HG02588 (cell line): ENCODE measurements around the gene COMMD9.
A peak's percentile ranks its signal among the peaks of the same experiment; 100 is the strongest.
"Not testable (repeated sequence)": the region's sequence is repeated elsewhere in the genome, so short reads cannot be mapped to it uniquely, and the experiment has no call there.

Experiments used
- ATAC-seq: cut with Tn5 transposase; IDR thresholded peaks from one replicate; pipeline ENCODE4 v1.9.1; 2021; ENCODE audit warnings: mild to moderate bottlenecking, moderate library complexity; ENCODE audit not compliant: unreplicated experiment

The COMMD9 gene

DNA sequence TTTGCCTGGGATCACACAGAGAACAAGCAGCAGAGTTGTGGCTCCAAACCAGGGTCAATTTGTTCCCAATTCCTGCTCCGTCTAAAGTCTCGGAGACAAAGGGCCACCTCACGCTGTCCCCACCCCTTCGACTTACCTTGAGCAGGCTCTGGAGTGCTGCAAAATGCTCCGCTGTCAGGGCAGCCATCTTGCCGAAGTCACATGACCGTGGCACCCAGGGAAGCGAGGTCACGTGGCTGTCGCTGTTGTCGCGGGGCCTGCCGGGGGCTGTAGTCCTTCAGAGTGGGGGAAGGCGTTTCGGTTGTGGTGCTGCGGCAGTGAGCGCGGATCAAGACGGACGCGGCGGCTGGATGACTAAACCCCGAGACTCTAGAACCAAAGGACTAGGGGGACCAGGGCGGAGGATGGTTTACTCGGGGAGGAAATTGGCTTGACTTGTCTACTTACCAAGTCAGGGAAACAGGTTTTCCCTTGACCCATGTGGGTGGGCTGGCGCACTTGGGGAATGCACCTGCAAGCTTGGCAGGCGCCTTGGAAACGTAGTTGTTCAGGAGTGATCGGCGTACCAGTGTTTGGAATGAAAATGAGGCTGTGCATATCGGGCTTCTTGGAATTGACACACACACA lies at the start of gene COMMD9:
Gene COMMD9 (minus strand): TSS at position 199 of the 627 bp plus-strand sequence. CDS start 12 bp downstream, at position 187.
- peak; percentile 99 for ATAC-seq

DNA sequence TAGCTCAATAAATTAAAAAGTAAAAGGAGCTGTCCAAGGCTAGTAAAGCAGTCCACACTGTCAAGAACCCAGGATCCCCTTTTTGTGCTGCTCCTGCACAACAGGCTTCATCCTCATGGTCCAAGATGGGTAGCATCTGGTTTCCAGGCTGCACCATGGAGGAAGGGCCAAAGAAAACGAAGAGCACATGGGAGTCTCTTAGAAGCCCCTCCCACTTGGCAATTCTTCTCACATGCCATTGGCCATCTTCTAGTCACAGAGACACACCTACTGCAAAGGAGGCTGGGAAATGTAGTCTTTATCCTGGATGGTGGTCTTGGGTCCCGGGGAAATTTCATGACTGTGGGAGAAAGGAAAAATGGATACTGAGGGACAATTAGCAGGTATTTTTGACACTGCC lies 44.7 kb upstream of the COMMD9 start:
- ATAC-seq: no peak

DNA sequence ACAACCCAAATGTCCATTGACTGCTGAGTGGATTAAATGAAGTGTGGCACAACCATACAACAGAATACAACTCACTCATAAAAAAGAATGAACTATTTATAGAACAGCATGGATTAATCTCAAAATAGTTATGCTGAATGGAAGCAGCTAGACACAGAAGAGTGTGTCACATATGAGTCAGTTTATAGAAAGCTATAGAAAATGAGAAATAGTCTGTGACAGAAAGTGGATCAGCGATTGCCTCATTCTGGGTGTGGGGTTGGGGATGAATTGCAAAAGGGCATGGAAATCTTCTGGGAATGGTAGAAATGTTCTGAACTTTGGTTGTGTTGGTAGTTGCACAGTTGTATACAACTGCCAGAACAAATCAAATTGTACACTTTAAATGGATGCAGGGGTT lies 44.2 kb upstream of the COMMD9 start:
- ATAC-seq: no peak

DNA sequence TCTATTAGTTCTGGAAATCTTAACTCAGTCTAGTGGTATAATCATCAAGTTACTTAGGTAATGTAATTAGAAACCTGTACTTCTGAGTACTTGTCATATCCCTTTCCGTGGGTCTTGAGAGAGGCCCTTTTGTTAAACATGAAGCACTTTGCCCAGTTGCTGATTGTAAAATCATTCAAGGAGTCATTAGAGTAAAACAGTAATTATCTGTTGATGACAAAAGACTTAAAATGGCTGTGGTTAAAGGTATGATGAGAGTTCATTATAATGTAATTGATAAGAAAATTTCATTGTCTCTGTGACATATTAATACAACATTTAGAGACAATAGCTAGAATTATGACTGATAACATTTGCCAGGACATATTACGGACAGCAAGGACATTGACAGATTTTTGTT lies 41.2 kb upstream of the COMMD9 start:
- ATAC-seq: no peak

DNA sequence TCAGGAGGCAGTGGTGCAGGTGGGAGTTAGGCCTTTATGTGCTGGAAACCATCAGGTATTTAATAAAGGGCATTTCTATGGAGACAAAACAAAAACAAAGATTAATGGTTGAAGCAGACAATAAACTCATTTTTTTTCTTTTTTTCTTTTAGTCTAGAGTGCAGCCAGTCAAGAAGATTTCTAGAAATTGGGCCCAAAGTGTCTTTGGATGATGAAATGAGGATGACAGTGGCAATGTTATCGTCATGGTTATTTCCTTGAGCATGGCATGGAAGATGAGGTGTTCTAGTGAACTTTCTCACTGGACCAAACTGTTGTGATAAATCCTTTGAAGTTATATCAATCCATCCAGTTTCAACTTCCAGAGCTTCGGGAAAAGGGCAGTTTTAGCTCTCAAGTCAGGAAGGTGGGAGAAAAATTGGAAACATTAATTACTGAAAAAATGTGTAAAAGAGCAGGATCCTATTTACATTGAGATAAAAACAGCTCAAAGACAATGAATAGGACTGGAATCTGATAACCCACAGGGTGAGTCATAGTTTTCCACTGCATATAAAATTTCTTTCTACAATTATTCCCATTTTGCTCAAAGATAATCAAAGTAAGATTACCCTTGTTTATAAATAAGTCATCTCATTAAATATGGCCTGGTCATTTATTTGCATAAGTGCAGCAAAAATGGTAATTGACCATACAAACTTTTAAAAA lies 39.9 kb upstream of the COMMD9 start:
- ATAC-seq: no peak

DNA sequence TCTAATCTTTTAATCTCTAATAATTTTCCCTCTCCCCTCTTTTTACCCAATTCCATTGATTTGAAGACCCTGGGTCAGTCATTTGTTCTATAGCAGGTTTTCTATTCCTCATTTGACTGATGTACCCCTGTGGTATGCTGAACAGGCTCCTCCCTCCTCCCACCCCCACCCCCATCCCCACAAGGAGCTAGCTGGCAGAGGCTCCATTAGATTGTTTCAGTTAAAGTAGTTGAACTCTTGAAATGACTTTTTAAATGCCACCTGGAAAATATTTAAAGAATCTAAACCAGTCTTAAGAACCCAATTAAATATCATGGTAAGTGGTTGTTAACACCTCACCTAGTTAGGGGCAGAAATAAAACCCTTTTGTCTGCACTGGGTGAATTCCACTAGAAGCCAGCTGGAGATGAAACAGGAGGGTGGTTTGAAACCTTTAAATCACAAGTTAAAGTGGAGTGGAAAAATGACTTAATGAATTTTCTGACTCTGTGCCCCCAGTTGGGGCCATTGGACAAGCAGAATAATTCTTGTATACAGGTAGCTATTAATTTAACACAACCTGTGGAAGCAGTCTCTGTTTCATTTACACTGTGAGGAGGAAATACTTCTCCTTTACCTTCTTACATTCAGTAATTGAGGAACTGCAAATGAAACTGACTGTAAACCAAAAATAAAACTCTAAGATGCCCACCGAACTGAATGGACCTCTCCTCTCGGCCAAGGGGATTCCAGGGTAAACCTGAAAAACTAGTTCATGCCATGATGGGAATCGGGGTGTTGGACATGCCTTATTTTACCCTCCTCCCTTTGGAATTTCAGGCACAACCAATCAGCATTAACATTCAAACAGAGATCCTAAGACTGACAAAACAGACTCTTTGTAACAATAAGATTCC lies 37.5 kb upstream of the COMMD9 start:
- no peak for ATAC-seq

DNA sequence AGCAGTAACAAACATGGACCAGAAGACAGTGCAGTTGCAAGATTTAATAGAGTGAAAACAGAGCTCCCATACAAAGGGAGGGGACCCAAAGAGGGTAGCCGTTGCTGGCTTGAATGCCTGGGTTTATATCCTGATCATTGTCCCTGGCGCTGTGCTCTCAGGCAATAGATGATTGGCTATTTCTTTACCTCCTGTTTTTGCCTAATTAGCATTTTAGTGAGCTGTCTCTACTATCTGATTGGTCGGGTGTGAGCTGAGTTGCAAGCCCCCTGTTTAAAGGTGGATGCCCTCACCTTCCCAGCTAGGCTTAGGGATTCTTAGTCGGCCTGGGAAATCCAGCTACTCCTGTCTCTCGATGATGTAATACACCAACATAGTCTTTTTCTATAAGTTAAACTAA lies 36.2 kb upstream of the COMMD9 start:
- ATAC-seq: not testable (repeated sequence)

DNA sequence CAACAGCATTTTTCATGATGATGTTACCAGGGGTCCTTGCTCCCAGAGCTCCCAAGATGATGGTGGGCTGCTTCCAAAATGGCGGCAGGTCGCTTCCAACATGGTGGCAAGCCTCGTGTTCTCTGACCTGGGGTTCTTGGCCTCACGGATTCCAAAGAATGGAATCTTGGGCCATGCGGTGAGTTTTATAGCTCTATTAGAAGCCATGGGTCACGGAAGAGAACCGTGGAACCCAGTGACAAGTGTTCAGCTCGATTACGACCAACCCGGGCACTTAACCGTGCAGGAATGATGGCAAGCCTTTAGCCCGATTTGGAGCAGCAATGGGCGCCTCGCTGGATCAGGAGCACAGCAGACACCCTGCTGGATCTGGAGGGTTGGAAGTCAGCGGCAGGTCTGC lies 35.7 kb upstream of the COMMD9 start:
- not testable (repeated sequence) for ATAC-seq

DNA sequence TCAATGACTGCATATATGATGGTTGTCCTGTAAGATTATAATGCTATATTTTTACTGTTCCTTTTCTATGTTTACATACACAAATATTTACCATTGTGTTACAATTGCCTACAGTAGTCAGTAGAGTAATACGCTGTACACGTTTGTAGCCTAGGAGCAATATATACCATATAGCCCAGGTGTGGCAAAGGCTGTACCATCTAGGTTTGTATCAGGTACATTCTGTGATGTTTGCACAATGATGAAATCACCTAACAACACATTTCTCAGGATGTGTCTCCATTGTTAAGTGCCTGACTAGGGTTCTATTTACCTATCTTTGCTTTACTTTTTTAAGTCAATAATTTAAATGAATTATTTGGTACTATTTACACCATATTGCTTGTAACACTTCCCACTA lies 28.8 kb upstream of the COMMD9 start:
- no peak for ATAC-seq

DNA sequence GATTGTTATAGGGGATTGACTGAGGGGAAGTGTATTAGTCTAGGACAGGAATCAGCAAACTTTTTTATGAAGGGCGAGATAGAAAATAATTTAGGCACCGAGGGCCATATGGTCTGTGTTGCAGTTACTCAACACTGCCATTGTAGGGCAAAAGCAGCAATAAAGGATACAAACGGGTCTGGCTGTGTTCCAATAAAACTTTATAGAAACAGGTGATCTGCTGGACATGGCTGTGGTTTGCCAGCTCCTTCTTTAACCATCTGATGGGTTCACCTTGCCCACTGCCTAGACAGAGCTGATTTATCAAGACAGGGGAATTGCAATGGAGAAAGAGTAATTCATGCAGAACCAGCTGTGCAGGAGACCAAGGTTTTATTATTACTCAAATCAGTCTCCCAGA lies 26.8 kb upstream of the COMMD9 start:
- ATAC-seq: no peak

DNA sequence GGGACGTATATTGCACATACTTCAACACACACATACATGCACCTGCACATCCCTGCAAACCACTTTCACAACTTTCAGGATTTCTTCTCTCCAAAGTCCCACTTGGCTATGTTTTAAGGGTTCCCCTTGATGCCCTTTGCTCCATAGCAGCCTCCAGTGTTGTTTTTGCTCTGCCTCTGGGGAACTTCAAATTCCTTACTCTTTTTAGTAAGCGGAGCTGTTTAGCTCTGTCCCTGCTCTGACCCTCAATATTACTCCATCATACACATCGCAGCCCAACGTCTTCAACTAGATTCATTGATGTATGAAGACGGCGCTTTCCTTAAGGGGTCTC lies 25.2 kb upstream of the COMMD9 start:
- no peak for ATAC-seq

DNA sequence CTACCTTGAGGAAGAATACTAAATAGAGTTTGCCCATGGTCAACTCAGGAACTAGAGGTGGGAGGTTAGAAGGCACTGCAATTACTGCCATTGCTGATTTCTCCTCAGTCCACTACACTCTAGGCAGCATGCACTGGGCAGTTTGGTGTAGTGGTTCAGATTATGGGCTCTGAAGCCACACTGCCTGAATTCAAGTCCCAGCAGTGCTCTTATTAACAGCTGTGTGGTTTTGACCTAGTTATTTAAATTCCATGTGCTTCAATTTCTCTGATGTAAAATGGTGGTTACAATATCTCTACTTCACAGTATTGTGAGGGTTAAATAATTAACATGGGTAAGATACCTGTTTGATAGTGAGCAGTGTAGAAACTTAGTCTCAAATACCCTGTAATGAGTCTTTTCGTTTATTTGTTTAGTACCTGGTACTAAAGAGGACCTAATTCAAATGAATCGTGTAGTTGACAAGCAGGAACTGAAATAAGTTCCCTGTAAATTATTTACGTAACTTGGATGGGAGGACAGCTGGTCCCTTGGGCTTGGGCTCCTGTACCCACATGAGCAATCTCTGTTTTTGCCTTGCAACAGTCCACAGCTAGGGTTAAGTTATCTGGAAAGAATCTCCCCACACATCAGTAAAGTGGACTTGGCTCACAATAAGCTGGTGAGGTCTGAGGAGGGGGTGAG lies 24.7 kb upstream of the COMMD9 start:
- ATAC-seq: peak; percentile 60

DNA sequence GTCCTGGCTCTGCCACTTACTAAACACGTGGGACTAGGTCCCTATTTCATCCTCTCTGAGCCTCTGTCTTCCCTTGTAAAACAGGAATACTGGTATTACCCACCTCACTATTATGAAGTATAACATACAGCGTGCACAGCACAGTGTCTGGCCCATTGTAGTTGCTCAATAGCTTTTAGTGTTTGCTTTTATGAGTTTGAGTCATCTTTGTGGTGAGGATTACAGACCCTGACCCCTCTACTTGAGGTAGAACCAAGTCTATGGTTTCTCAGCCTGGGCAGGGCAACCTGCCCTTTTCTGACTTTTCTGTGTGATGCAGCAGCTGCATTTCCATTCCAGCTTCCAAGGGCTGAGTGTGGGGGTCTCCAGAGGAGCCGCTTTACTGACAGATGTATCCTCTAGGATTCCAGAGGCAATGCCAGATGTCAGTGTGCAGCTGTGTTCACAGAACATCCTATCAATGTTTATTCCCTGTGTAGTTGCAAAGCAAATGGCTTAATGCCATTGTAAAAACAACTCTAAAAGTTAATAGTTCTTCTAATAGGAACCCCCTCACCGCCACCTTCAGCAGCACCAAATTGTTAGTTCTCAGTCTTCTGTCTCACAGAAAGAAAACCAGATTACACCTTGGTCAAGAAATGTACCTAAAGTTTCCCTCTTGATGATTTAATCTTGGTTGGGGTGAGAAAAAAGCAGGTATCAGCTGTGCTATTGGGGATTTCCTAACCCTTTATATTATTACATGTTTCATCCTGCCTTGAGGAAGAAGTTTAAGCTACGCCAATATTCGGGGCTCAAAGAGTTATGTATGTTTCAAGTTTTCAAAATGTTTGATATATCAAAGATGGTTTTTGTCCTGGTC lies 23.6 kb upstream of the COMMD9 start:
- ATAC-seq: no peak

DNA sequence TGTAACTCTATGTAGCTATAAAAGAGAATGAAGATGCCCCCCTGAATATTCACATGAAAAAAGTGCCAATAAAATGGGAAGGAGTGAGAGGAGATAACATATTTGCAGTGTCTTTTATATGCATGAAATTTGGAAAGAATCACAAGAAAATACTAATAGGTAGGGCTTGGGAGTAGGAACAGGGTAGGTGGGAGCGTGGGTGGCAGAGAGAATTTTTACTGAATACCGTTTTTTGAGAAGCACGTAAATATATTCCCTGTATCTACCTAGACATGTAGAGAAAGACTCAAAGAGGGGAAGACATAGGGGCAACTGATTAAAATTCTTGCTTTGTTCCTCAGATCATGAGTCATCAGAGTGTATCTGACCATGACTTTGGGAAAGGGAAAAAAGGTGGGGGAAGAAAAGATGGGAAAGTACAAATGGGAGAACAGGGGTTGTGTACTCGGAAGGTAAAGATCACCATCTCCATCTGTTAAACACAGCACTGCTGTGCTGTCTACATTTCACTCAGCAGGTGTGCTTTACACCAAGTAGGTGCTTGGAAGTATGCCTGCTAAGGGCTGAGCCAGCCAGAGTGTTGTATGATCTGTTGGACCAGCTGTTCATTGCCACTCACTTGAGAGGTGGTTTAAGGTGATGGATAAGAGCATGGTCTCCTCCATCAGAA lies 22.8 kb upstream of the COMMD9 start:
- ATAC-seq: no peak

DNA sequence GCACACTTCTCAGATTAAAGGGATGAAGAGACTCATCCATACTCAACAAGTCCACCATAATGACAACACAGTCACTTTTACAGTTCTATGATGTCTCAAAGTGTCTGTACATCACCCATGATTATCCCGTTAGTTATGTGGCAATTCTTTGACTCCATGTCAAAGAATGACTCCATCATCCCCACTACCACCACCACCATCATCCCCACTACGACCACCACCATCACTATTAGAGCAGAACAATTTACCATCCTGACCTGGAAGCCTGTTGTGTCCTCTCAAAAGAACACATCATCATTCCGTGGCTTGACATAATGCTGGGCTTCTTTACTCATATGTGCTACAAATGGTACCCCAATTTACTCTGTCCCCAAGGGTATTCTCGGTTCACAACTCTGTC lies 20.6 kb upstream of the COMMD9 start:
- ATAC-seq: no peak

DNA sequence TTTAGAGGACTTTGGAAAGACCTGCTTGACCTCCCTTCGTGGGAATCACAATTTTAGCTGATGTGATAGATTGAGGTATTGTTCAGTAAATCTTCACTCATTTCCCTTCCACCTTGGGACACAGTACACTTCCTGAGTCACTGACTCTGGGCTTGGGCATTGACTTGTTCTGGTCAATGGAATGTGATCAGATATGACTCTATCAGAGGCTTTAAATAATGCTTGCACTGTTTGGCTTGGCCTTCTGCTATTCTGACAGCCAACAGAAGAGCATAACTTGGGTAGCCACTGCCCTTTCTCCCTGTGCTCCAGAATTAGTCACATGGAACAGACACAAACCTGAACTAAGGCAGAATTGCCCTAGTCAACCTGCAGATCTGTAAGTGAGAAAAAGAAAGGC lies 19.4 kb upstream of the COMMD9 start:
- no peak for ATAC-seq

DNA sequence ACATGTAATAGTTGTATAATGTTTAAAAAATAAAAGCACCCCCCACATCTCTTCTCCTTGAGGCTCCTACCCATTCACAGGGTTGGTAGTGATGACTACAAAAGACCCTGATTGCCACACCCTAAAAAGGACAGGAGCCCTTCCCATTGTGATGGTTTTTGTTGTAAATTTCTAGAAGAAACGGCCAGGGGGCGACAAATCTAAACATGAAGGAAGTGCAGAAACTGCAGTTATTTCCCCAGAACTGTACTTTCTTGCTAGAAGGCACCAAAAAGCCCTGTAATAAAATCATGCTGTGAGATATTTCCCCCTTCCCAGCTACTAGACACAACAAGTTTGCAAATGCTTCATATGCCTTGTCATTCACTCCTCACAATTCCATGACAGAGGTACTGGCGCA lies 17.7 kb upstream of the COMMD9 start:
- ATAC-seq: no peak

DNA sequence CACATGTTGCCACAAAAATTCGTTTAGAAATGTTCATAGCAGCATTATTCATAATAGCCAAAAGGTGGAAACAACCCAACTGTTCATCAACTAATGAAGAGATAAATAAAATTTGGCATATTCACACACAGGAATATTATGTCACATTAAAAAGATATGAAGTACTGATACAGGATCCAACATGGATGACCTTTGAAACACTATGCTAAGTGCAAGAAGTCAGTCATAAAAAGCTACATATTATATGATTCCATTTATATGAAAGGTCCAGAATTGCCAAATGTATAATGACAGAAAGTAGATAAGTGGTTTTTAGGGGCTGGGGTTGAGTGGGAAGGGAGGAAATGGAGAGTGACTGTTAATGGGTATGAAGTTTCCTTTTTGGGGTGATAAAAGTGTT lies 15.8 kb upstream of the COMMD9 start:
- ATAC-seq: no peak

DNA sequence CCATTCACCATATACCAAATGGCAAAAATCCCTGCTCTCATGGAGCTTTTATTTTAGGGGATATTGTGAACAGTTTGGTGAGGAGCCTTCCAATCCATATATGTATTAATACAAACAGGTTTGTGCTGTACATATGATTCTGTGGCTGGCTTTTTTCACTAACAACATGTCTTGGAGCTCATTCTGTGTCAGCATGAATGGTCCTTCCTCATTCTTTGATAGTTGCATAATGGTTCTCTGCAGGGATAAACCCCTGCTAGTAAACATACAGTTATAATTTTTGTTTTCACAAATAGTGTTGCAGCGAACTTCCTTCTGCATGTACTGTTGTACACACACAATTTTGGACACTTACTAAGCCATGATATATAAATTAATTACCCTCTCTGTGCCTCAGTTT lies 15.1 kb upstream of the COMMD9 start:
- no peak for ATAC-seq

DNA sequence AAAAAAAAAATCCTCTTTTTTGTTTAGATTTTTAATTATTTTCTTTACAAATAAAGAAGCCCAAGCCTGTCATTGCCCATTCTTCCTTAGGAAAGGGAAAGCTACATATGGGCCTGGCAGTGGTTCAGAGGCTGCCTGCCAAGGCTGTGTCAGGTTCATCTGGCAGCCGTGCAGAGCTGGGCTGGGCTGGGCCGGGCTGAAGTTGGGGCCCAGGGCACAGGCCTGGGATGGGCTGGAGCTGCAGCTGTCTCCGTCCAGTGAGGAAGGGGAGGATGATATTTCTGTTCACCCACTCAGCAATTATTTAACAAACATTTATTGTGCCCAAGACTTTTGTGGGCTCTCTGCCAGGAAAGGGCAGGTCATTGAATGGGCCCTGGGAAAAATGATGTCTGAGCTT lies 11.4 kb upstream of the COMMD9 start:
- no peak for ATAC-seq
